HG02938 (cell line): Measurements from ENCODE around the gene IGFBP7.
"Not testable (repeated sequence)": the region's sequence is repeated elsewhere in the genome, so short reads cannot be mapped to it uniquely, and the experiment has no call there.

Source experiments
- ATAC-seq: cut with Tn5 transposase; IDR thresholded peaks from one replicate; pipeline ENCODE4 v1.9.1; 2021; ENCODE audit warnings: mild to moderate bottlenecking, moderate library complexity; ENCODE audit not compliant: unreplicated experiment

Gene IGFBP7

GRCh38 chr4:57075367-57075766 is 34.8 kb downstream of the IGFBP7 start:
- ATAC-seq = no peak

- no peak for ATAC-seq
Observed at GRCh38 chr4:57074744-57075143, 35.4 kb downstream of the IGFBP7 start.

- ATAC-seq = no peak
Observed at GRCh38 chr4:57073559-57073958, 36.6 kb downstream of the IGFBP7 start.

- ATAC-seq = no peak
Observed at GRCh38 chr4:57071326-57071725, 38.9 kb downstream of the IGFBP7 start.

- ATAC-seq = no peak
Observed at GRCh38 chr4:57070461-57070860, 39.7 kb downstream of the IGFBP7 start.

GRCh38 chr4:57068237-57068981 is 41.8 kb downstream of the IGFBP7 start:
- no peak for ATAC-seq

GRCh38 chr4:57065730-57066482 is 44.3 kb downstream of the IGFBP7 start:
- ATAC-seq = no peak

GRCh38 chr4:57064811-57065711 is 45.1 kb downstream of the IGFBP7 start:
- ATAC-seq = no peak

- no peak for ATAC-seq
Observed at GRCh38 chr4:57064120-57064519, 46.1 kb downstream of the IGFBP7 start.

- no peak for ATAC-seq
Observed at GRCh38 chr4:57063518-57063917, 46.7 kb downstream of the IGFBP7 start.

GRCh38 chr4:57061395-57061794 is 48.8 kb downstream of the IGFBP7 start:
- ATAC-seq = no peak

- ATAC-seq = not testable (repeated sequence)
Observed at GRCh38 chr4:57060717-57061067, 49.5 kb downstream of the IGFBP7 start.

GRCh38 chr4:57059890-57060716 is 50.1 kb downstream of the IGFBP7 start:
- ATAC-seq = no peak

GRCh38 chr4:57055886-57056285 is 54.3 kb downstream of the IGFBP7 start:
- no peak for ATAC-seq

GRCh38 chr4:57053508-57053907 is 56.7 kb downstream of the IGFBP7 start:
- ATAC-seq = no peak

GRCh38 chr4:57051524-57051923 is 58.7 kb downstream of the IGFBP7 start:
- no peak for ATAC-seq

GRCh38 chr4:57051095-57051494 is 59.1 kb downstream of the IGFBP7 start:
- no peak for ATAC-seq

GRCh38 chr4:57048590-57049304 is 61.4 kb downstream of the IGFBP7 start:
- no peak for ATAC-seq

- not testable (repeated sequence) for ATAC-seq
Observed at GRCh38 chr4:57047046-57047445, 63.1 kb downstream of the IGFBP7 start.

GRCh38 chr4:57044996-57045395 is 65.2 kb downstream of the IGFBP7 start:
- no peak for ATAC-seq
